Measurements from ENCODE around the gene ABHD5.

ABHD5 gene

GRCh38 chr3:43726521-43726920 is 35.8 kb downstream of the ABHD5 start:
- TF ChIP-seq CTCF (IDR thresholded peaks at IDR 0.05), result no peak

- TF ChIP-seq CTCF (IDR thresholded peaks at IDR 0.05), result no peak
Measured at GRCh38 chr3:43727930-43728329, 37.2 kb downstream of the ABHD5 start.

GRCh38 chr3:43728476-43728875 is 37.7 kb downstream of the ABHD5 start:
- TF ChIP-seq CTCF (IDR thresholded peaks at IDR 0.05), result no peak

- TF ChIP-seq CTCF (IDR thresholded peaks at IDR 0.05), result no peak
Measured at GRCh38 chr3:43728947-43729346, 38.2 kb downstream of the ABHD5 start.

- no peak for TF ChIP-seq CTCF (IDR thresholded peaks at IDR 0.05)
Measured at GRCh38 chr3:43729707-43730414, 39.1 kb downstream of the ABHD5 start.

- no peak for TF ChIP-seq CTCF (IDR thresholded peaks at IDR 0.05)
Measured at GRCh38 chr3:43732747-43733425, 42.1 kb downstream of the ABHD5 start.

GRCh38 chr3:43733459-43734384 is 43.0 kb downstream of the ABHD5 start:
- no peak for TF ChIP-seq CTCF (IDR thresholded peaks at IDR 0.05)

Data from LNCAP (cell line).